ENCODE data around the gene RHEX.

RHEX gene

DNA sequence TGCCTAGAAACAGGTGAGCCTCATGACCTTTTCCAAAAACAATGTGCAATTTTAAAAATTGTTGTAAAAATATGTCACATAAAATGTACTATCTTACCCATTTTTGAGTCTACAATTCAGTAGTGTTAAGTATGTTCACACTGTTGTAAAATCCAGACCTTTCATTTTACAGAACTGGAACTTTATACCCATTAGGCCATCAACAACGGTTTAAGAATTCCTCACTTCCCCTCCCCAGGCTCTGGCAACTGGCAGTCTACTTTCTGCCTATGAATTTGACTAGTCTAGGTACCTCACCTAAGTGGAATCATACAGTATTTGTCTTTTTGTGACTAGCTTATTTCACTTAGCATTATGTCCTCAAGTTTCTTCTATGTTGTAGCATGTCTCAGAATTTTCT, 37.9 kb upstream of the RHEX start:
- H3K27me3 Mint-ChIP-seq (ENCODE audit: low read depth): peaks cover 4% of the 10 kb centered on the region
- H3K27ac Mint-ChIP-seq: no peak overlapping the region
- H3K9me3 Mint-ChIP-seq: peaks cover 4% of the 10 kb centered on the region
- H3K36me3 Mint-ChIP-seq (ENCODE audit: low read depth): no peaks in the 10 kb centered on the region
- no peak overlapping the region for H3K4me3 Mint-ChIP-seq
- no peaks in the 10 kb centered on the region for H3K4me1 Mint-ChIP-seq
- TF ChIP-seq, protein P1, sequence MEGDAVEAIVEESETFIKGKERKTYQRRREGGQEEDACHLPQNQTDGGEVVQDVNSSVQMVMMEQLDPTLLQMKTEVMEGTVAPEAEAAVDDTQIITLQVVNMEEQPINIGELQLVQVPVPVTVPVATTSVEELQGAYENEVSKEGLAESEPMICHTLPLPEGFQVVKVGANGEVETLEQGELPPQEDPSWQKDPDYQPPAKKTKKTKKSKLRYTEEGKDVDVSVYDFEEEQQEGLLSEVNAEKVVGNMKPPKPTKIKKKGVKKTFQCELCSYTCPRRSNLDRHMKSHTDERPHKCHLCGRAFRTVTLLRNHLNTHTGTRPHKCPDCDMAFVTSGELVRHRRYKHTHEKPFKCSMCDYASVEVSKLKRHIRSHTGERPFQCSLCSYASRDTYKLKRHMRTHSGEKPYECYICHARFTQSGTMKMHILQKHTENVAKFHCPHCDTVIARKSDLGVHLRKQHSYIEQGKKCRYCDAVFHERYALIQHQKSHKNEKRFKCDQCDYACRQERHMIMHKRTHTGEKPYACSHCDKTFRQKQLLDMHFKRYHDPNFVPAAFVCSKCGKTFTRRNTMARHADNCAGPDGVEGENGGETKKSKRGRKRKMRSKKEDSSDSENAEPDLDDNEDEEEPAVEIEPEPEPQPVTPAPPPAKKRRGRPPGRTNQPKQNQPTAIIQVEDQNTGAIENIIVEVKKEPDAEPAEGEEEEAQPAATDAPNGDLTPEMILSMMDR (IDR thresholded peaks at IDR 0.05; ENCODE audit: unreplicated experiment in 3 of 3): no peak

DNA sequence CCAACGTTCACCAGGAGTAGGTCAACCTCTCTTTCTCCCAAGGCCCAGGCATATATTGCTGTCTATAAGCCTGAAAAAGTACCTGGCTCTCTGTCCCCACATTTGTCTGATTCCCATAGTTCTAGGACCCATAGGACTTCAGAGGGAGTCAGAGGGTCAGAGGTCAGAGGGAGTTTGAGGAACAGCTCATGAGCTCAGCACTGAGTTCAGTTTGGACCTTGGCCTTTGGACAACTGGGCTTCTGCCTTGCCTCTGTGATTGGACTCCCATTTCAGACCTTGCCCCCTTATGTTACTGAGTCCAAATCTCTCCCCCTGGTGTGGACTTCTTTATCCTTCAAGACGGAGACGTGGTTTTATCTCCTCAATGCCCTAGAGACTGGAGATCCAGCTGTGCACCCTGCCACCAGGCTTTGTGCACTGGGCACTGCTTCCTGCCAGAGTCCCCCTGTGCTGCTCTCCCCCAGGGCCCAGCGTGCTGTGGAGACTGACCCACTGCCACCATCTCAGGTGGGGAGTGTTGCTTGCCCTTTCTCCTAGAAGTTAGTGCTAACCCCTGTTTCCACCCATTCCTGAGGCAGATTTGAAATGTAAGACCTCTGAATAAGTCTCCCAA, 32.5 kb upstream of the RHEX start:
- Mint-ChIP-seq H3K27me3 (ENCODE audit: low read depth) (peaks cover 4% of the 10 kb centered on the region), H3K4me1 (no peaks in the 10 kb centered on the region), H3K9me3 (peaks cover 4% of the 10 kb centered on the region), H3K27ac (no peak overlapping the region), H3K4me3 (no peak overlapping the region), H3K36me3 (ENCODE audit: low read depth) (no peaks in the 10 kb centered on the region)
- TF ChIP-seq, protein P1 (IDR thresholded peaks at IDR 0.05; ENCODE audit: unreplicated experiment in 3 of 3): no peak

DNA sequence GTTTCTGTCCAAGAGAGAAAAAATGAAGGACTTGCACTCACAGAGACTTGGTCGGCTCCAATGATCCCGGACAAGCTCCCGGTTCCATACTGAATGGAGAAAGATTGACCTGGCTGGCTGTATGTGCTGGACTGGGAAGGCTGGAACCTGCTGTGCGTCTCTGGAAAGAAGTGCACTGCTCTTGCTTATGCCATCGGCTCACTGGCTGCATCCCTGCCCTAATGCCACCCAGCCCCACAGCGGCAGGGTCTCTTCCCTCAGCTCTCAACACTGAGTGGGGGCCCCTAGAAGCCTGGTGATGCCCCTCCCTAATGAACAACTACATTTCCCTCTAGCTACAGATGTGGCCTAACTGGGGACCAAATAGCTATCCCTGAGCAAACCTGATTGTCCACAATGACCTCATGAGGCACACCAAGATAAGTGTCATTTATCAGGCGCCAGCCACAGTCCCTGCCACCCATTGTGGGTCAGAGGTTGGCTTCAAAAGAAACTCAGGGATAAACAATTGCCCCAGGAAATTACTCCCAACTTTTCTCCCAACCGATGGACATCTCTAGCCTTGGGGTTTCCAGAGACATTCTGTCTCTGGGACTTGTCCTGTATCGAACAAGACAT, 31.9 kb upstream of the RHEX start:
- Mint-ChIP-seq H3K27ac (no peak overlapping the region), H3K27me3 (ENCODE audit: low read depth) (peaks cover 4% of the 10 kb centered on the region), H3K4me1 (no peaks in the 10 kb centered on the region), H3K36me3 (ENCODE audit: low read depth) (no peaks in the 10 kb centered on the region), H3K9me3 (peaks cover 7% of the 10 kb centered on the region), H3K4me3 (no peak overlapping the region)
- TF ChIP-seq, protein P1 (IDR thresholded peaks at IDR 0.05; ENCODE audit: unreplicated experiment in 3 of 3): no peak

DNA sequence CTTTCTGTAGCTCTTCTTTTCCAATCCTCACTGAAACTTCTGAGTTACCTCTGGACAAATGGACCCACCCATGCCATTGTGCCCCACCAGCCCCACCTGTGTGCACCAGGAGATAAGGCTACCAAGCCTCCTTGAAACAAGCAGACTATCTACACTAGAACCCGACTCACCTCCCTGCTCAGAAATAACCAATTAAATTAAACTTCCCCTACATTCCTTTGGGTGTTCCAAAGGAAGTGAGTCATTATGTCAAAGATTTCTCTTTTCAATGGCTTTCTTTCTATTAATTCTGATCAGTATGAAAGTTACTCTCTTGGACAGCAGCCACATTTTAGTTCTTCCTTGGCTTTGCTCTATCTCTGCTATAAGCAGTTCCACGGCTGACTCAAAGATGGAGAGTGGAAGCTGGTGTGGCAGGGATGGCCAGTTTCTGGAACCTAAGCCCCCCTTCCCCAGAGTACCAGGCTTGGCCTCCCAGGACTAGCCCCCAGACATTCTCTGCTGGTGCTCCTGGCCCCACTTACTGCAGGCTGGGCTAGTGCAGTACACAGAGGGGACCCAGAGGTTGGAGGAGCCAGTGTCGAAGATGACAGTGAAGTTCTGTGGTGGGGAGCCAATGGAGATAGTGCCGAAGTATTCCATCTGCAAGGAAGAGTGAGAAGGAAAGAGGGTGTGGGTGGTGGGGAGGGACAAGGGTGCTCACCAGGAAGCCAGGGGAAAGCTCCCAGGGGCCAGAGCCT, 31.2 kb upstream of the RHEX start:
- TF ChIP-seq, protein P1 (IDR thresholded peaks at IDR 0.05; ENCODE audit: unreplicated experiment in 3 of 3): no peak
- H3K4me1 Mint-ChIP-seq: no peaks in the 10 kb centered on the region
- H3K4me3 Mint-ChIP-seq: no peak overlapping the region
- H3K9me3 Mint-ChIP-seq: peaks cover 9% of the 10 kb centered on the region
- H3K27ac Mint-ChIP-seq: no peak overlapping the region
- peaks cover 4% of the 10 kb centered on the region for H3K27me3 Mint-ChIP-seq (ENCODE audit: low read depth)
- H3K36me3 Mint-ChIP-seq (ENCODE audit: low read depth): no peaks in the 10 kb centered on the region

DNA sequence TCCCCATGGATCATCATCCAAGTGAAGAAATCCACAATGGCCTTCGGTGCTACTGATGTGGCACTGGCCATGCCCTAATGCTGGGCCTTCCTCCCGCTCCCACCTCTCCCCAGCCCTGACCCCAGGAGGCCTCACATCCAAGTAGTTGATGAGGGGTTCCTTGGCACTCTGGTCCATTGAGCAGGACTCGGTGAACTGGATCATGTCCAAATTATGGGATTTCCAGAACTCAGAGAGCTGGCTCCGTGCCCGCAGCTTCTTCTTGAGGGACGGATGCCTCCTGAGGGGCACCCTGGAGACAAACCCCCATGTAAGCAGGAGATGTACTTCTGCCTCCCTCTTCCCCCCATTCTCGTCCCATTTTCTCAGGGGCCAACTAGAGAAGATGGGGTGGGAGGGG, 30.2 kb upstream of the RHEX start:
- Mint-ChIP-seq H3K4me3 (no peak overlapping the region), H3K9me3 (peaks cover 11% of the 10 kb centered on the region), H3K4me1 (no peaks in the 10 kb centered on the region), H3K36me3 (ENCODE audit: low read depth) (no peaks in the 10 kb centered on the region), H3K27ac (no peak overlapping the region), H3K27me3 (ENCODE audit: low read depth) (peaks cover 4% of the 10 kb centered on the region)
- TF ChIP-seq, protein P1 (IDR thresholded peaks at IDR 0.05; ENCODE audit: unreplicated experiment in 3 of 3): no peak
